Breast epithelium (tissue), 3 donors: Measurements from ENCODE around the gene MSH3.

Experiments
- CTCF ChIP-seq, 3 donors: fragments of 450-650 bp; IDR thresholded peaks; one replicate each; pipeline ENCODE4 v1.5.1; 2016 to 2017; ENCODE audit warnings: antibody characterized with exemption in 3 of 3, mild to moderate bottlenecking in 3 of 3, moderate library complexity in 3 of 3
- POLR2AphosphoS5 ChIP-seq, 3 donors: sonication (generic); formaldehyde crosslinking; IDR thresholded peaks; one replicate each; pipeline ENCODE4 v1.6.1; 2017; ENCODE audit warnings: antibody characterized with exemption in 3 of 3

DNA sequence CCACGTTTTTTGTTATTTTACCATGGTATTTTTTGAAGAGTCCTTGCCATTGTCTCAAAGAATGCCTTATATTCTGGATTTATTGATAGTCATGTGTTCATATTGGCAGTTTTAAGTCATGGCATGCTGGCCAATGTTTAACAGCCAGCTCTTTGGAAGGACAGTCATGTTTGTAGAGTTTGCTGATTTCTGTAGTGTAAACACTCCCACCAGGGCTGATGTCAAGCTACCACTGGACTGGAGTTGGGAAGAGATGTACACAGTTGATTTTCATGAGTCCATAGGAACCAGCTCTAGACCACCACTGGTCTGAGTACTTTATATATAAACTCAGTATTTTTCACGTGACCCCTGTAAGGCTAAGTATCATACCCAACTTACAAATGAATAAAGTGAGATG lies 125.6 kb downstream of the MSH3 start:
- TF ChIP-seq CTCF (IDR thresholded peaks at IDR 0.05) (no peak), POLR2AphosphoS5 (IDR thresholded peaks at IDR 0.05) (no peak)
